HepG2 (cell line): ENCODE data around the gene ALX3. TPM values are rescaled to one million over a fixed set of nuclear protein-coding genes. Genes with fewer than 3 reads are reported as not detected.

Experiments used
- CSRNP1 ChIP-seq: sonication (generic); formaldehyde crosslinking; IDR thresholded peaks from 2 replicates; pipeline ENCODE4 v1.8.1; 2023; ENCODE audit warnings: mild to moderate bottlenecking, missing genetic modification reagents
- CTCF ChIP-seq: sonication (generic); formaldehyde crosslinking; IDR thresholded peaks from 2 replicates; pipeline ENCODE4 v1.5.0; 2020; ENCODE audit warnings: mild to moderate bottlenecking, missing genetic modification reagents, moderate library complexity
- GATAD1 ChIP-seq: IDR thresholded peaks from 2 replicates; pipeline ENCODE4 v1.6.1; 2016; ENCODE audit warnings: missing genetic modification reagents, missing compliant biosample characterization
- GMEB1 ChIP-seq: sonication (generic); formaldehyde crosslinking; IDR thresholded peaks from 2 replicates; pipeline ENCODE4 v1.5.1; 2020; ENCODE audit warnings: missing genetic modification reagents, mild to moderate bottlenecking, borderline replicate concordance
- NR2F1 ChIP-seq, 2 experiments: fragments of 450-650 bp in 1 of 2; formaldehyde crosslinking in 1 of 2; IDR thresholded peaks; 2 replicates each; pipeline versions ENCODE4 v1.5.0 to v1.6.1; 2016 to 2020; ENCODE audit warnings: mild to moderate bottlenecking in 1 of 2, missing compliant biosample characterization in 1 of 2, missing genetic modification reagents in 1 of 2, moderate library complexity in 1 of 2
- PBX2 ChIP-seq: IDR thresholded peaks from 2 replicates; pipeline ENCODE4 v1.6.1; 2016; ENCODE audit warnings: control low read depth
- PHB2 ChIP-seq: fragments of 450-650 bp; IDR thresholded peaks from 2 replicates; pipeline ENCODE4 v1.6.1; 2018; ENCODE audit not compliant: partially characterized antibody
- RAD21 ChIP-seq: fragments of 450-650 bp; formaldehyde crosslinking; IDR thresholded peaks from 2 replicates; pipeline ENCODE4 v1.5.0; 2020; ENCODE audit warnings: mild to moderate bottlenecking
- SAFB2 ChIP-seq: sonication (generic); formaldehyde crosslinking; IDR thresholded peaks from 2 replicates; pipeline ENCODE4 v1.5.1; 2020; ENCODE audit warnings: missing genetic modification reagents, low read depth, mild to moderate bottlenecking, borderline replicate concordance
- SMC3 ChIP-seq: IDR thresholded peaks from 2 replicates; pipeline ENCODE4 v1.6.1; 2011; ENCODE audit warnings: low read length, improper control_type of control experiment
- STAG1 ChIP-seq: sonication (generic); formaldehyde crosslinking; IDR thresholded peaks from 2 replicates; pipeline ENCODE4 v1.4.0; 2020; ENCODE audit warnings: missing genetic modification reagents
- TCF7L2 ChIP-seq: IDR thresholded peaks from 2 replicates; pipeline ENCODE4 v1.6.1; 2011; ENCODE audit warnings: mild to moderate bottlenecking, low read depth, low read length, moderate library complexity
- TFAP4 ChIP-seq: sonication (generic); IDR thresholded peaks from 2 replicates; pipeline ENCODE4 v1.6.1; 2016; ENCODE audit warnings: low read depth, borderline replicate concordance
- ZNF414 ChIP-seq: sonication (generic); formaldehyde crosslinking; IDR thresholded peaks from 2 replicates; pipeline ENCODE4 v1.5.0; 2020; ENCODE audit warnings: missing genetic modification reagents
- ZNF549 ChIP-seq: sonication (generic); formaldehyde crosslinking; IDR thresholded peaks from 2 replicates; pipeline ENCODE4 v1.5.0; 2020; ENCODE audit warnings: missing genetic modification reagents
- ZNF749 ChIP-seq: sonication (generic); formaldehyde crosslinking; IDR thresholded peaks from 2 replicates; pipeline ENCODE4 v1.8.0; 2022; ENCODE audit warnings: mild to moderate bottlenecking, missing genetic modification reagents, moderate library complexity, borderline replicate concordance
- ZNF891 ChIP-seq: sonication (generic); formaldehyde crosslinking; IDR thresholded peaks from 2 replicates; pipeline ENCODE4 v1.5.0; 2020; ENCODE audit warnings: mild to moderate bottlenecking, missing genetic modification reagents
- ZSCAN25 ChIP-seq: sonication (generic); formaldehyde crosslinking; IDR thresholded peaks from 2 replicates; pipeline ENCODE4 v1.8.0; 2022; ENCODE audit warnings: mild to moderate bottlenecking, missing genetic modification reagents
- polyA plus RNA-seq, 8 experiments: library from polyadenylated mRNA; depleted of rRNA in 3 of 8; stranded (reverse) in 7 of 8; unstranded in 1 of 8; fragments of >200 nt; fragmentation: Illumina TruSeq in 4 of 8; extraction: Trizol in 4 of 8; gene quantifications; 2 replicates each; pipeline versions ENCODE4 v1.2.1 to v1.2.3, GENCODE V29; 2011 to 2016; ENCODE audit warnings: low read depth in 4 of 8, missing spikeins in 1 of 8, mixed read lengths in 1 of 8; ENCODE audit not compliant: insufficient read depth in 1 of 8
- total RNA-seq, 5 experiments: library from RNA; depleted of rRNA; stranded (reverse); fragments of >200 nt; fragmentation: Illumina TruSeq; extraction: Trizol; gene quantifications; 2 replicates each; pipeline ENCODE4 v1.2.3, GENCODE V29; 2016; ENCODE audit warnings: low read depth in 1 of 5

Gene ALX3
- total and polyA plus RNA-seq, 2 of the 13 experiments (the other 11 are each of a cell fraction or from before 2014, with no cell fraction given): not detected

GRCh38 chr1:110011527-110012041 is 58.9 kb downstream of the ALX3 start (continued):
- no peak for TF ChIP-seq ZNF549 (CRISPR knock-in tag)
- TF ChIP-seq TFAP4: peak; percentile 17; the same call in 1 of the 2 replicates
- TF ChIP-seq ZNF414 (CRISPR knock-in tag): no peak
- TF ChIP-seq ZSCAN25 (CRISPR knock-in tag): no peak
- peak; percentile 42; the same call in 1 of the 2 replicates for TF ChIP-seq PBX2 (CRISPR knock-in tag)
- peak; percentile 41; the same call in 1 of the 2 replicates for TF ChIP-seq RAD21 (CRISPR knock-in tag)
- no peak for TF ChIP-seq CSRNP1
- peak; percentile 72 for TF ChIP-seq STAG1 (CRISPR knock-in tag)
- TF ChIP-seq SAFB2 (CRISPR knock-in tag): no peak
- no peak for TF ChIP-seq GMEB1 (CRISPR knock-in tag)
- TF ChIP-seq NR2F1 (CRISPR knock-in tag; IDR thresholded peaks at IDR 0.05): no peak
- peak; percentile 58 for TF ChIP-seq CTCF (CRISPR knock-in tag)
- TF ChIP-seq GATAD1 (CRISPR knock-in tag): no peak
- TF ChIP-seq PHB2: no peak
- no peak for TF ChIP-seq ZNF891
- TF ChIP-seq SMC3: peak; percentile 56
- no peak for TF ChIP-seq ZNF749
- no peak for TF ChIP-seq TCF7L2
